GM12878 (cell line): ENCODE results near the gene EP400. TPM values are rescaled to one million over a fixed set of nuclear protein-coding genes. Genes with fewer than 3 reads are reported as not detected.

Experiments used
- BCL3 ChIP-seq: IDR thresholded peaks from 2 replicates; pipeline ENCODE4 v1.6.1; 2011; ENCODE audit warnings: borderline replicate concordance, low read depth, mild to moderate bottlenecking, moderate library complexity, low read length; ENCODE audit not compliant: insufficient read depth, poor library complexity, severe bottlenecking
- DPF2 ChIP-seq: fragments of 450-650 bp; IDR thresholded peaks from 2 replicates; pipeline ENCODE4 v1.6.1; 2017; ENCODE audit warnings: mild to moderate bottlenecking
- E2F8 ChIP-seq: fragments of 450-650 bp; IDR thresholded peaks from 2 replicates; pipeline ENCODE4 v1.6.1; 2018; ENCODE audit warnings: mild to moderate bottlenecking, low read depth, moderate library complexity; ENCODE audit not compliant: partially characterized antibody
- EP300 ChIP-seq, 2 experiments: fragments of 150-350 bp in 1 of 2; IDR thresholded peaks; 2 replicates each; pipeline ENCODE4 v1.6.1; 2011 to 2012; ENCODE audit warnings: low read depth in 2 of 2, low read length in 2 of 2, borderline replicate concordance in 1 of 2, improper control_type of control experiment in 1 of 2, inconsistent platforms in 1 of 2; ENCODE audit not compliant: control insufficient read depth in 1 of 2
- FOS ChIP-seq: IDR thresholded peaks from 3 replicates; pipeline ENCODE4 v1.6.1; 2011; ENCODE audit warnings: borderline replicate concordance; ENCODE audit not compliant: insufficient read length; ENCODE audit errors: extremely low read depth
- FOXM1 ChIP-seq: IDR thresholded peaks from 2 replicates; pipeline ENCODE4 v1.6.1; 2012; ENCODE audit warnings: low read depth, mild to moderate bottlenecking, inconsistent platforms, low read length, moderate library complexity
- GABPA ChIP-seq: IDR thresholded peaks from 2 replicates; pipeline ENCODE4 v1.6.1; 2014; ENCODE audit warnings: antibody characterized with exemption, low read depth, mild to moderate bottlenecking, inconsistent platforms
- HCFC1 ChIP-seq: fragments of 150-350 bp; IDR thresholded peaks from 2 replicates; pipeline ENCODE4 v1.6.1; 2014; ENCODE audit warnings: low read length
- IKZF1 ChIP-seq: fragments of 450-650 bp; conservative IDR thresholded peaks from 2 replicates; pipeline ENCODE4 v1.6.1; 2017; ENCODE audit warnings: antibody characterized with exemption, mild to moderate bottlenecking
- KAT2A ChIP-seq: conservative IDR thresholded peaks from 2 replicates; pipeline ENCODE4 v1.6.1; 2011; ENCODE audit warnings: low read depth, low read length; ENCODE audit not compliant: control insufficient read depth
- NR2F1 ChIP-seq: fragments of 450-650 bp; conservative IDR thresholded peaks from 2 replicates; pipeline ENCODE4 v1.6.1; 2017; ENCODE audit warnings: mild to moderate bottlenecking
- PAX8 ChIP-seq: fragments of 450-650 bp; IDR thresholded peaks from 2 replicates; pipeline ENCODE4 v1.6.1; 2017; ENCODE audit warnings: mild to moderate bottlenecking, moderate library complexity
- POLR2AphosphoS5 ChIP-seq: IDR thresholded peaks from 2 replicates; pipeline ENCODE4 v1.6.1; 2011; ENCODE audit warnings: mild to moderate bottlenecking, low read length, inconsistent platforms
- RAD51 ChIP-seq: fragments of 450-650 bp; IDR thresholded peaks from 2 replicates; pipeline ENCODE4 v1.6.1; 2016; ENCODE audit warnings: moderate library complexity, mild to moderate bottlenecking, inconsistent platforms
- RB1 ChIP-seq: fragments of 450-650 bp; formaldehyde crosslinking; IDR thresholded peaks from 2 replicates; pipeline ENCODE4 v1.6.1; 2017; ENCODE audit warnings: mild to moderate bottlenecking, borderline replicate concordance
- RCOR1 ChIP-seq: conservative IDR thresholded peaks from 2 replicates; pipeline ENCODE4 v1.6.1; 2012; ENCODE audit warnings: low read depth, low read length, improper control_type of control experiment
- RFX5 ChIP-seq: IDR thresholded peaks from 2 replicates; pipeline ENCODE4 v1.6.1; 2011; ENCODE audit warnings: low read depth, low read length, improper control_type of control experiment
- RUNX3 ChIP-seq: IDR thresholded peaks from 2 replicates; pipeline ENCODE4 v1.6.1; 2012; ENCODE audit warnings: low read length, inconsistent platforms
- SMC3 ChIP-seq: IDR thresholded peaks from 2 replicates; pipeline ENCODE4 v1.6.1; 2011; ENCODE audit warnings: low read length, improper control_type of control experiment, borderline replicate concordance
- SP1 ChIP-seq: IDR thresholded peaks from one replicate; pipeline ENCODE4 v1.6.1; 2011; ENCODE audit warnings: low read depth, low read length
- STAT1 ChIP-seq: fragments of 450-650 bp; conservative IDR thresholded peaks from 2 replicates; pipeline ENCODE4 v1.6.1; 2014; ENCODE audit warnings: antibody characterized with exemption, mild to moderate bottlenecking
- ZNF217 ChIP-seq: fragments of 450-650 bp; IDR thresholded peaks from 2 replicates; pipeline ENCODE4 v1.6.1; 2017; ENCODE audit warnings: antibody characterized with exemption, mild to moderate bottlenecking
- ZSCAN29 ChIP-seq: fragments of 450-650 bp; IDR thresholded peaks from 2 replicates; pipeline ENCODE4 v1.6.1; 2017; ENCODE audit warnings: mild to moderate bottlenecking, moderate library complexity
- polyA plus RNA-seq, 11 experiments: library from polyadenylated mRNA; depleted of rRNA in 4 of 11; unstranded in 6 of 11; stranded (reverse) in 5 of 11; fragments of >200 nt; fragmentation: Nextera tagmentation in 4 of 11; fragmentation: Illumina TruSeq in 1 of 11; extraction: Ambion mirVana in 4 of 11; extraction: Trizol in 1 of 11; gene quantifications; 1 replicate in 1 of 11; 2 replicates in 10 of 11; pipeline versions ENCODE4 v1.2.1 to v1.2.3, GENCODE V29; 2011 to 2016; ENCODE audit warnings: inconsistent platforms in 2 of 11, missing spikeins in 2 of 11, low read depth in 1 of 11
- total RNA-seq, 4 experiments: library from RNA; depleted of rRNA in 3 of 4; stranded (reverse); fragments of >200 nt in 3 of 4; fragmentation: Illumina TruSeq in 1 of 4; extraction: Trizol in 1 of 4; gene quantifications; 2 replicates each; pipeline versions ENCODE4 v1.2.1 to v1.2.3, GENCODE V29; 2013 to 2021
- TF ChIP-seq, protein P1 (sequence below): fragments of 450-650 bp; IDR thresholded peaks from 2 replicates; pipeline ENCODE4 v1.6.1; 2017; ENCODE audit warnings: borderline replicate concordance
- TF ChIP-seq, protein P2 (sequence below): IDR thresholded peaks from 2 replicates; pipeline ENCODE4 v1.6.1; 2012; ENCODE audit warnings: mild to moderate bottlenecking, low read depth, low read length

EP400 gene
- total and polyA plus RNA-seq, 10 of the 15 experiments (the other 5 are each of a cell fraction or from before 2014, with no cell fraction given): 3.8 to 44.2 (median 8.4) TPM

DNA sequence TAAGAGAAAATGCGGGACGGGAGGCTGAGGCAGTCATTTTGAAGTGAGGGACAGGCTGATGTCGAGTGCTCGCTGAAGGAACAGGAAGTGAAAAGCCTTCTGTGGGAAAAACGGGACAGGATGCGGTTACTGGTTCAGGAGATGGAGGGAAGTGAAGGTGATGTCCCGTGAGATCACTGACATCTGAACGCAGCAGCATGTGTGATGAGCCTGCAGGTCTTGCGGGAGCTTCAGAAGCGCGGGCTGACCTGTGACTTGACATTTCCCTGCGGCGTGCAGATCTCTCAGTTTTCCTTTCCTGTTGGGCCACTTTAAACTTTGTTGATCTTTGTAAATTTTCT lies 116.6 kb downstream of the EP400 start (continued):
- TF ChIP-seq POLR2AphosphoS5 (no peak), ZNF217 (no peak), SMC3 (no peak), PAX8 (no peak), GABPA (no peak), FOS (no peak), NR2F1 (peak; percentile 54; the same call in 1 of the 2 replicates), HCFC1 (no peak), RB1 (no peak), BCL3 (peak; percentile 13), ZSCAN29 (no peak), RAD51 (no peak), RCOR1 (no peak), FOXM1 (no peak), E2F8 (no peak), DPF2 (peak; percentile 45; the same call in 1 of the 2 replicates), RUNX3 (peak; percentile 96), KAT2A (no peak), IKZF1 (peak; percentile 89), RFX5 (no peak), STAT1 (no peak), EP300 (IDR thresholded peaks at IDR 0.05; ENCODE audit: borderline replicate concordance in 1 of 2, control insufficient read depth in 1 of 2, low read depth in 2 of 2, low read length in 2 of 2) (peak; percentile 22 to 58; a peak in 1 of 4 replicates), SP1 (no peak)
- TF ChIP-seq, protein P1, sequence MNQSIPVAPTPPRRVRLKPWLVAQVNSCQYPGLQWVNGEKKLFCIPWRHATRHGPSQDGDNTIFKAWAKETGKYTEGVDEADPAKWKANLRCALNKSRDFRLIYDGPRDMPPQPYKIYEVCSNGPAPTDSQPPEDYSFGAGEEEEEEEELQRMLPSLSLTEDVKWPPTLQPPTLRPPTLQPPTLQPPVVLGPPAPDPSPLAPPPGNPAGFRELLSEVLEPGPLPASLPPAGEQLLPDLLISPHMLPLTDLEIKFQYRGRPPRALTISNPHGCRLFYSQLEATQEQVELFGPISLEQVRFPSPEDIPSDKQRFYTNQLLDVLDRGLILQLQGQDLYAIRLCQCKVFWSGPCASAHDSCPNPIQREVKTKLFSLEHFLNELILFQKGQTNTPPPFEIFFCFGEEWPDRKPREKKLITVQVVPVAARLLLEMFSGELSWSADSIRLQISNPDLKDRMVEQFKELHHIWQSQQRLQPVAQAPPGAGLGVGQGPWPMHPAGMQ: no peak
- TF ChIP-seq, protein P2, sequence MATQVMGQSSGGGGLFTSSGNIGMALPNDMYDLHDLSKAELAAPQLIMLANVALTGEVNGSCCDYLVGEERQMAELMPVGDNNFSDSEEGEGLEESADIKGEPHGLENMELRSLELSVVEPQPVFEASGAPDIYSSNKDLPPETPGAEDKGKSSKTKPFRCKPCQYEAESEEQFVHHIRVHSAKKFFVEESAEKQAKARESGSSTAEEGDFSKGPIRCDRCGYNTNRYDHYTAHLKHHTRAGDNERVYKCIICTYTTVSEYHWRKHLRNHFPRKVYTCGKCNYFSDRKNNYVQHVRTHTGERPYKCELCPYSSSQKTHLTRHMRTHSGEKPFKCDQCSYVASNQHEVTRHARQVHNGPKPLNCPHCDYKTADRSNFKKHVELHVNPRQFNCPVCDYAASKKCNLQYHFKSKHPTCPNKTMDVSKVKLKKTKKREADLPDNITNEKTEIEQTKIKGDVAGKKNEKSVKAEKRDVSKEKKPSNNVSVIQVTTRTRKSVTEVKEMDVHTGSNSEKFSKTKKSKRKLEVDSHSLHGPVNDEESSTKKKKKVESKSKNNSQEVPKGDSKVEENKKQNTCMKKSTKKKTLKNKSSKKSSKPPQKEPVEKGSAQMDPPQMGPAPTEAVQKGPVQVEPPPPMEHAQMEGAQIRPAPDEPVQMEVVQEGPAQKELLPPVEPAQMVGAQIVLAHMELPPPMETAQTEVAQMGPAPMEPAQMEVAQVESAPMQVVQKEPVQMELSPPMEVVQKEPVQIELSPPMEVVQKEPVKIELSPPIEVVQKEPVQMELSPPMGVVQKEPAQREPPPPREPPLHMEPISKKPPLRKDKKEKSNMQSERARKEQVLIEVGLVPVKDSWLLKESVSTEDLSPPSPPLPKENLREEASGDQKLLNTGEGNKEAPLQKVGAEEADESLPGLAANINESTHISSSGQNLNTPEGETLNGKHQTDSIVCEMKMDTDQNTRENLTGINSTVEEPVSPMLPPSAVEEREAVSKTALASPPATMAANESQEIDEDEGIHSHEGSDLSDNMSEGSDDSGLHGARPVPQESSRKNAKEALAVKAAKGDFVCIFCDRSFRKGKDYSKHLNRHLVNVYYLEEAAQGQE: no peak
